ENCODE results near the gene NKX1-1. TPM values are rescaled to one million over a fixed set of nuclear protein-coding genes. Genes with fewer than 3 reads are reported as not detected.
"Not testable (repeated sequence)": the region's sequence is repeated elsewhere in the genome, so short reads cannot be mapped to it uniquely, and the experiment has no call there.

Gene NKX1-1
- total and polyA plus RNA-seq, 2 experiments from 2014 or later, result not detected

GRCh38 chr4:1445716-1446445 is 39.6 kb upstream of the NKX1-1 start (continued):
- TF ChIP-seq REST (IDR thresholded peaks at IDR 0.05; ENCODE audit: unreplicated experiment), result no peak
- TF ChIP-seq CTCF (conservative IDR thresholded peaks at IDR 0.05; ENCODE audit: low read depth in 2 of 2), result no peak

DNA sequence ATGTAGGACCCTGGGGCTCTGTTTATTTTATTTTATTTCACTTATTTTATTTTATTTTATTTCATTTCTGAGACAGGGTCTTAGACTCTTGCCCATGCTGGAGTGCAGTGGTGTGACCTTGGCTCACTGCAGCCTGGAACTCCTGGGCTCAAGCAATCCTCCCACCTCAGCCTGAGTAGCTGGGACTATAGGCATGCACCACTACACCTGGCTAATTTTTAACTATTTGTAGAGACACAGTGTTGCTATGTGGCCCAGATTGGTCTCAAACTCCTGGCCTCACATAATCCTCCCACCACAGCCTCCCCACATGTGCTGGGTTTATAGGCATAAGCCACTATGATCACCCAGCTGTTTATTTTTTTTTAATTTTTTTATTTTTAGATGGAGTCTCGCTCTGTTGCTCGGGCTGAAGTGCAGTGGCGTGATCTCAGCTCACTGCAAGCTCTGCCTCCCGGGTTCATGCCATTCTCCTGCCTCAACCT is 37.5 kb upstream of the NKX1-1 start:
- ATAC-seq; H3K27me3 Mint-ChIP-seq (ENCODE audit: insufficient read depth, low read depth, poor library complexity); H4K20me1 ChIP-seq (replicated peaks; ENCODE audit: insufficient read depth): not testable (repeated sequence)

GRCh38 chr4:1427010-1427409 is 20.8 kb upstream of the NKX1-1 start:
- Mint-ChIP-seq H3K27me3 (ENCODE audit: insufficient read depth, low read depth, poor library complexity) (no peaks in the 10 kb centered on the region), H3K27ac (no peak overlapping the region), H3K4me1 (no peaks in the 10 kb centered on the region), H3K36me3 (ENCODE audit: low read depth) (no peaks in the 10 kb centered on the region), H3K9me3 (no peaks in the 10 kb centered on the region), H3K4me3 (no peak overlapping the region)
- Histone ChIP-seq H3K9me2 (ENCODE audit: insufficient read depth) (no peaks in the 10 kb centered on the region), H3K36me3 (ENCODE audit: insufficient read depth) (no peaks in the 10 kb centered on the region), H3K4me2 (no peak overlapping the region), H3K79me2 (replicated peaks; ENCODE audit: insufficient read depth) (no peaks in the 10 kb centered on the region), H3K27ac (ENCODE audit: low read depth) (no peak overlapping the region), H4K20me1 (replicated peaks; ENCODE audit: insufficient read depth) (no peaks in the 10 kb centered on the region), H3K27me3 (ENCODE audit: insufficient read depth) (no peaks in the 10 kb centered on the region), H3K4me3 (no peak overlapping the region), H2AFZ (no peak overlapping the region), H3K4me1 (ENCODE audit: insufficient read depth) (no peaks in the 10 kb centered on the region), H3F3A (replicated peaks; ENCODE audit: low read depth) (no peaks in the 10 kb centered on the region)
- ATAC-seq (no peak), DNase-seq (ENCODE audit: low spot score) (no peak)
- no peak for TF ChIP-seq STAT1 (IDR thresholded peaks at IDR 0.05; ENCODE audit: unreplicated experiment)
- no peak for TF ChIP-seq REST (IDR thresholded peaks at IDR 0.05; ENCODE audit: unreplicated experiment)
- TF ChIP-seq CREB1 (CRISPR knock-in tag; IDR thresholded peaks at IDR 0.05; ENCODE audit: low read depth), result no peak
- no peak for TF ChIP-seq POLR2AphosphoS5 (IDR thresholded peaks at IDR 0.05; ENCODE audit: low read depth)
- no peak for TF ChIP-seq ZNF114 (CRISPR knock-in tag; IDR thresholded peaks at IDR 0.05)
- no peak for TF ChIP-seq EZH2 (IDR thresholded peaks at IDR 0.05; ENCODE audit: low read depth, unreplicated experiment)
- no peak for TF ChIP-seq CTCF (conservative IDR thresholded peaks at IDR 0.05; ENCODE audit: low read depth in 2 of 2)
- no peak for TF ChIP-seq EZH2phosphoT487 (IDR thresholded peaks at IDR 0.05; ENCODE audit: unreplicated experiment)
- TF ChIP-seq ZNF331 (CRISPR knock-in tag; IDR thresholded peaks at IDR 0.05; ENCODE audit: low read depth), result no peak
- TF ChIP-seq JUNB (IDR thresholded peaks at IDR 0.05; ENCODE audit: unreplicated experiment), result no peak
- TF ChIP-seq NANOG (IDR thresholded peaks at IDR 0.05; ENCODE audit: borderline replicate concordance), result no peak

More for the DNA sequence above, 37.5 kb upstream of the NKX1-1 start:
- not testable (repeated sequence) for H3F3A ChIP-seq (replicated peaks; ENCODE audit: low read depth); H3K4me3 Mint-ChIP-seq; H3K4me1 ChIP-seq (ENCODE audit: insufficient read depth); H3K4me3 ChIP-seq; H3K4me2 ChIP-seq; H3K9me3 Mint-ChIP-seq; H2AFZ ChIP-seq; H3K4me1 Mint-ChIP-seq; H3K36me3 Mint-ChIP-seq (ENCODE audit: low read depth); H3K27ac Mint-ChIP-seq; DNase-seq (ENCODE audit: low spot score); H3K27ac ChIP-seq (ENCODE audit: low read depth); H3K79me2 ChIP-seq (replicated peaks; ENCODE audit: insufficient read depth); H3K27me3 ChIP-seq (ENCODE audit: insufficient read depth); H3K36me3 ChIP-seq (ENCODE audit: insufficient read depth); H3K9me2 ChIP-seq (ENCODE audit: insufficient read depth)
